Testis (tissue), 3 donors: ENCODE measurements around the gene IGFBP2. TPM values are rescaled to one million over a fixed set of nuclear protein-coding genes. Genes with fewer than 3 reads are reported as not detected.

Experiments used
- DNase-seq: peaks from one replicate; pipeline ENCODE4 v3.0.0-alpha.2; 2019
- H3K27ac ChIP-seq, 2 donors: fragments of 200-600 bp; sonication (generic); one replicate each; pipeline ENCODE4 v1.5.1; 2019
- H3K27me3 ChIP-seq: fragments of 200-600 bp; sonication (generic); one replicate; pipeline ENCODE4 v1.5.1; 2019
- H3K36me3 ChIP-seq: fragments of 200-600 bp; sonication (generic); one replicate; pipeline ENCODE4 v1.5.1; 2017; ENCODE audit warnings: low read depth; ENCODE audit errors: missing control alignments
- H3K4me1 ChIP-seq: fragments of 200-600 bp; sonication (generic); one replicate; pipeline ENCODE4 v1.5.1; 2019
- H3K4me3 ChIP-seq, 2 donors: fragments of 200-600 bp; sonication (generic); one replicate each; pipeline ENCODE4 v1.5.1; 2017 to 2019
- H3K9me3 ChIP-seq: fragments of 200-600 bp; sonication (generic); one replicate; pipeline ENCODE4 v1.5.1; 2017
- POLR2A ChIP-seq: fragments of 450-650 bp; IDR thresholded peaks from one replicate; pipeline ENCODE4 v1.6.1; 2017; ENCODE audit warnings: antibody characterized with exemption, mild to moderate bottlenecking, moderate library complexity
- WGBS, 2 donors: methylation state at CpG; one replicate each; pipeline ENCODE4 v1.1.5; 2018; 5-methylcytosine and 5-hydroxymethylcytosine counted together
- intact Hi-C: fragments of 100-400 bp; cut with DNase I; formaldehyde crosslinking; loops from one replicate; pipeline ENCODE4 v1.15.1; 2023; ENCODE audit warnings: low total_unique reads
- polyA plus RNA-seq: library from polyadenylated mRNA; stranded (reverse); fragments of 350-450 nt; fragmentation: Illumina TruSeq; extraction: RNeasy Lipid Tissue Mini Kit (QIAGEN cat#74804); gene quantifications from one replicate; pipeline ENCODE4 v1.2.3, GENCODE V29; 2014; ENCODE audit warnings: low read depth, low replicate concordance; ENCODE audit not compliant: insufficient read depth
- total RNA-seq, 2 donors: library from RNA; depleted of rRNA; stranded (reverse); fragments of >200 nt; gene quantifications; one replicate each; pipeline ENCODE4 v1.2.3, GENCODE V29; 2016
- TF ChIP-seq, protein P1 (sequence below), 3 experiments: fragments of 450-650 bp in 2 of 3; fragments of 200-600 bp in 1 of 3; sonication (generic) in 1 of 3; IDR thresholded peaks; one replicate each; pipeline ENCODE4 v1.5.1; 2016 to 2019; ENCODE audit warnings: antibody characterized with exemption in 3 of 3, mild to moderate bottlenecking in 2 of 3, moderate library complexity in 1 of 3

Gene IGFBP2
- total and polyA plus RNA-seq, 3 donors from 2014 or later, result 100 to 180 (median 118) TPM

DNA sequence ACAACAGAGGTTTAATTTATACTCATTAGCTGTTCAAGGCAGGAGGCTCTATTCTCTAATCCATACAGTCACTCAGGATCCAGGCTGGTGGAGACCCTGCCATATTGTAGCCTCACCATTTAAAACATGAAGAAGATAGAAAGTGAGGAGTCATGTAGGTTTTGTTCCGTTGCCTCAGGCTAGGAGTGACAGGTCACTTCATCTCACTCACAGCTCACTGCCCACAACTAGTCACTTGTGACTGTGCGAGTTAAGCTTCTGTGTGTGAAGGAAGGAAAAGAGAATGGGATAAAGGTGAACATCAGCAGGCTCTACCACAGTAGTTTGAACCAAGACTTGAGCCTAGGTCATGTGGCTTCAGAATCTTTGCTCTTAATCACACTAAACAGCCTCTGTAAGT lies 9.0 kb upstream of the IGFBP2 start:
- WGBS, 2 donors, result 91 to 94% methylated on average over 2 of the region's 2 CpGs
- DNase-seq, result no peak
- Histone ChIP-seq H3K27ac (no peak overlapping the region), H3K9me3 (no peaks in the 10 kb centered on the region), H3K36me3 (no peaks in the 10 kb centered on the region), H3K27me3 (no peaks in the 10 kb centered on the region), H3K4me3 (no peak overlapping the region), H3K4me1 (no peaks in the 10 kb centered on the region)
- TF ChIP-seq POLR2A, result no peak
- TF ChIP-seq, protein P1, sequence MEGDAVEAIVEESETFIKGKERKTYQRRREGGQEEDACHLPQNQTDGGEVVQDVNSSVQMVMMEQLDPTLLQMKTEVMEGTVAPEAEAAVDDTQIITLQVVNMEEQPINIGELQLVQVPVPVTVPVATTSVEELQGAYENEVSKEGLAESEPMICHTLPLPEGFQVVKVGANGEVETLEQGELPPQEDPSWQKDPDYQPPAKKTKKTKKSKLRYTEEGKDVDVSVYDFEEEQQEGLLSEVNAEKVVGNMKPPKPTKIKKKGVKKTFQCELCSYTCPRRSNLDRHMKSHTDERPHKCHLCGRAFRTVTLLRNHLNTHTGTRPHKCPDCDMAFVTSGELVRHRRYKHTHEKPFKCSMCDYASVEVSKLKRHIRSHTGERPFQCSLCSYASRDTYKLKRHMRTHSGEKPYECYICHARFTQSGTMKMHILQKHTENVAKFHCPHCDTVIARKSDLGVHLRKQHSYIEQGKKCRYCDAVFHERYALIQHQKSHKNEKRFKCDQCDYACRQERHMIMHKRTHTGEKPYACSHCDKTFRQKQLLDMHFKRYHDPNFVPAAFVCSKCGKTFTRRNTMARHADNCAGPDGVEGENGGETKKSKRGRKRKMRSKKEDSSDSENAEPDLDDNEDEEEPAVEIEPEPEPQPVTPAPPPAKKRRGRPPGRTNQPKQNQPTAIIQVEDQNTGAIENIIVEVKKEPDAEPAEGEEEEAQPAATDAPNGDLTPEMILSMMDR (IDR thresholded peaks at IDR 0.05), result no peak
- intact Hi-C loops, result no loop called here

DNA sequence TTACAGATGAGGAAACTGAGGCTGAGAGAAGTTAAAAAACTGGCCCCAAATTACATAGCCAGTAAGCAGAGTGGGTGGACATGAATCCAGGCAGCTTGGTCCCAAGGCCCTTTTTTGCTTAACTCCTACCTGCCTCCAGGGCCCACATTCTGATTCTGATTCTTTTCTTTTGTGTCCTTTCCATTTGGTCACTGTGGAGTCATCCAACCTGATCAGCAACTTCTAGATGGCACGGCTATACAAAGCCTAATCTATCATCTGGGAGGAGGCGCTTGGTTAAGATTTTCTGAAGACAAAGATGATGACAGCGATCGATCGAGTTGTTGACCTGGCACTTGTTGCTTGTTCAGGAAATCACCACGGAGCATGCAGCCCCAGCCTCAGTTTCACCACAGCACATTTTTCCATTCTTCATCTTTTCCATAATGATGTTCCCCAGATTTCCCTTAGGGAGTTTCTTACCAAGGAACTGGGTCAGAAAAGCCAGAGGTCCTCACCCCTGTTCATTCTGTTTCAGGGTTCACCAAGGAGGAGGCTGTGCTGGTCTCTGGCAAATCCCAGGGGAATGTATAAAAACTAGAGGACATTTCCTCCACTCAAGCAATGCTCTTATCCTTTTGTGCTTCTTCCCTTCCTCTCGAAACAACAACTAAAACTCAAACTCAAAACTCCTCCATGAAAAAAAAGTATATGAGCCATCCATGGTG lies 6.9 kb upstream of the IGFBP2 start:
- DNase-seq, result no peak
- intact Hi-C loops, result no loop called here
- Histone ChIP-seq H3K36me3 (no peaks in the 10 kb centered on the region), H3K9me3 (no peaks in the 10 kb centered on the region), H3K27me3 (no peaks in the 10 kb centered on the region), H3K27ac (no peak overlapping the region), H3K4me1 (no peaks in the 10 kb centered on the region), H3K4me3 (no peak overlapping the region)
- TF ChIP-seq POLR2A, result no peak
- TF ChIP-seq, protein P1 (IDR thresholded peaks at IDR 0.05), result no peak
- WGBS, 2 donors, result 85 to 87% methylated on average over 7 of the region's 7 CpGs

DNA sequence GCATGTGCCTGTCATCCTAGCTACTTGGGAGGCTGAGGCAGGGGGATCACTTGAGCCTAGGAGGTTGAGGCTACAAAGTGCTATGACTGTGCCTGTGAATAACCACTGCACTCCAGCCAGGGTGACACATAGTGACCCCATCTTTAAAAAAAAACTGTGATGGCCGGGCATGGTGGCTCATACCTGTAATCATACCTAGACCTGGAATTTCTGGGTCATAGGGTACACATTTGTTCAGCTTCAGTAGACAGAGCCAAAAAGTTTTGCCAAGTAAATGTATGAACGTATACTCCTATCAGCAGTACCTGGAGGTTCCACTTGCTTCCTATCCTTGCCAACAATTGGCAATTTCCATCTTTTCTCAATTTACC lies 6.4 kb upstream of the IGFBP2 start:
- intact Hi-C loops, result no loop called here
- TF ChIP-seq POLR2A, result no peak
- TF ChIP-seq, protein P1 (IDR thresholded peaks at IDR 0.05), result no peak
- WGBS, 2 donors, result 77 to 84% methylated on average over 2 of the region's 2 CpGs
- Histone ChIP-seq H3K27me3 (no peaks in the 10 kb centered on the region), H3K36me3 (no peaks in the 10 kb centered on the region), H3K4me1 (no peaks in the 10 kb centered on the region), H3K4me3 (no peak overlapping the region), H3K27ac (no peak overlapping the region), H3K9me3 (no peaks in the 10 kb centered on the region)
- DNase-seq, result no peak

DNA sequence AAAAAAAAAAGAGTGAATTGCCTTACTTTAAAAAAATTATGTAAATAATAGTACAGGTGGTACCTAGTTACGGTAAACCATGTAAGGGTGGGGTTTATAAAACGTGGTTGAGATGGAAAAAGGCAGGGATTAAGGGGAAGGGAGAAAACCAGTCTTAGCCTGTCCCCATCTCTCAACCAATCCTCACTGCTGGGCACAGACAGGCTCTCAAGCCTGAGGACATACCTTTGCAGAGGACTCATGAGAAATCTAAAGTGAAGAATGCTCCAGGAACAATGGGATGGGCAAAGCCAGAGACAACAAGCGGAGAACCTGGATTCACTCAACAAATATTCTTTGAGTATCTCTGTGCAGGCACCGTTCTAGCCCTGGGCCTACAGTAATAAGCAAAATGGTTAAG lies 3.4 kb upstream of the IGFBP2 start:
- H3K27ac ChIP-seq, result no peak overlapping the region
- no peaks in the 10 kb centered on the region for H3K4me1 ChIP-seq
- no peak overlapping the region for H3K4me3 ChIP-seq
- TF ChIP-seq, protein P1 (IDR thresholded peaks at IDR 0.05), result no peak
- TF ChIP-seq POLR2A, result no peak
- H3K36me3 ChIP-seq, result no peaks in the 10 kb centered on the region
- WGBS, 2 donors, result 91 to 94% methylated on average over 4 of the region's 4 CpGs
- no peaks in the 10 kb centered on the region for H3K9me3 ChIP-seq
- intact Hi-C loops, result no loop called here
- H3K27me3 ChIP-seq, result no peaks in the 10 kb centered on the region
- no peak for DNase-seq

DNA sequence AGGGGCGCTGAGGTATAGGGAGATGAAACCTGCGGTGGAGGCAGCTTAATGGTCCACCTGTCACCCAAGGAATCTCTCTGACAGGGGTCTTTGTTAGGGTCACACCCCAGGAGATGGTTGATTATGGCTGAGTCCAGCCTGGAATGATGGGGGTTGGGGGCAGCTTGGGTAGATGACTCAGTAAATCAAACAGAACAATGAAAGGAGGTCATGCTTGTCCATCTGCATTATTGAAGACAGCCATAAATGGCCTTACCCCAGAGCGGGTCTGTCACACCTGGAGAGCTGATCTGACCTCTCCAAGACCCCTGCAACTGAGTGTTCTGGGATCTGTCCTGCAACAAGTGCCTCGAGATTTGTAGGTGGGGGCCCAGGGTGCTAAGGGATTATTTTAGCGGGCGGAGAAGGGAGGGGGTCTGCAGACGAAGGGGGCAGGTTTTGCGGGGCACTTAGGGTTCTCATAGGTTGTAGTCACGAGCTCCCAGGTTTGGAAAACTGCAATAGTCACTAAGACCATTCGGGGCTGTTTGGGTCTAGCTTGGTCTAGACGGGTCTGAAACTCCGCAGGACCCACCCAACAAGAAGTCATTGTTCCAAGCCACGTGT lies 771 bp upstream of the IGFBP2 start:
- Histone ChIP-seq H3K9me3 (no peaks in the 10 kb centered on the region), H3K4me3 (peak overlapping the region; percentile 48 to 61), H3K4me1 (peaks cover 8% of the 10 kb centered on the region), H3K36me3 (no peaks in the 10 kb centered on the region), H3K27ac (no peak overlapping the region), H3K27me3 (no peaks in the 10 kb centered on the region)
- TF ChIP-seq, protein P1 (IDR thresholded peaks at IDR 0.05), result no peak
- TF ChIP-seq POLR2A, result no peak
- 38 to 42% methylated on average over 12 to 13 of the region's 13 CpGs for WGBS, 2 donors
- no peak for DNase-seq
- intact Hi-C loops, result no loop called here
